ENCODE measurements around the gene ARHGAP8.
"Not testable (repeated sequence)": the region's sequence is repeated elsewhere in the genome, so short reads cannot be mapped to it uniquely, and the experiment has no call there.

Gene ARHGAP8

GRCh38 chr22:44890416-44891292 is 138.3 kb downstream of the ARHGAP8 start:
- DNase-seq = no peak
- in situ Hi-C loops (cut with MboI; ENCODE audit: low pct_unique_long_range_greater_than_20kb, low sequenced_read_pairs) = no loop called here

- in situ Hi-C loops (cut with MboI; ENCODE audit: low pct_unique_long_range_greater_than_20kb, low sequenced_read_pairs) = no loop called here
- DNase-seq = no peak
Observed at GRCh38 chr22:44891293-44891747, 138.9 kb downstream of the ARHGAP8 start.

GRCh38 chr22:44891791-44892190 is 139.4 kb downstream of the ARHGAP8 start:
- in situ Hi-C loops (cut with MboI; ENCODE audit: low pct_unique_long_range_greater_than_20kb, low sequenced_read_pairs) = no loop called here
- no peak for DNase-seq

- in situ Hi-C loops (cut with MboI; ENCODE audit: low pct_unique_long_range_greater_than_20kb, low sequenced_read_pairs) = no loop called here
- DNase-seq = no peak
Observed at GRCh38 chr22:44892243-44892642, 139.9 kb downstream of the ARHGAP8 start.

- in situ Hi-C loops (cut with MboI; ENCODE audit: low pct_unique_long_range_greater_than_20kb, low sequenced_read_pairs) = no loop called here
- no peak for DNase-seq
Observed at GRCh38 chr22:44892803-44893730, 140.7 kb downstream of the ARHGAP8 start.

- DNase-seq = no peak
- in situ Hi-C loops (cut with MboI; ENCODE audit: low pct_unique_long_range_greater_than_20kb, low sequenced_read_pairs) = no loop called here
Observed at GRCh38 chr22:44893731-44894080, 141.3 kb downstream of the ARHGAP8 start.

GRCh38 chr22:44894321-44894720 is 141.9 kb downstream of the ARHGAP8 start:
- in situ Hi-C loops (cut with MboI; ENCODE audit: low pct_unique_long_range_greater_than_20kb, low sequenced_read_pairs) = no loop called here
- no peak for DNase-seq

- in situ Hi-C loops (cut with MboI; ENCODE audit: low pct_unique_long_range_greater_than_20kb, low sequenced_read_pairs) = no loop called here
- no peak for DNase-seq
Observed at GRCh38 chr22:44894782-44895181, 142.4 kb downstream of the ARHGAP8 start.

- DNase-seq = no peak
- in situ Hi-C loops (cut with MboI; ENCODE audit: low pct_unique_long_range_greater_than_20kb, low sequenced_read_pairs) = no loop called here
Observed at GRCh38 chr22:44895296-44896055, 143.1 kb downstream of the ARHGAP8 start.

- no peak for DNase-seq
- in situ Hi-C loops (cut with MboI; ENCODE audit: low pct_unique_long_range_greater_than_20kb, low sequenced_read_pairs) = no loop called here
Observed at GRCh38 chr22:44898236-44898635, 145.9 kb downstream of the ARHGAP8 start.

GRCh38 chr22:44901301-44901700 is 148.9 kb downstream of the ARHGAP8 start:
- in situ Hi-C loops (cut with MboI; ENCODE audit: low pct_unique_long_range_greater_than_20kb, low sequenced_read_pairs) = no loop called here
- DNase-seq = no peak

GRCh38 chr22:44903164-44903563 is 150.8 kb downstream of the ARHGAP8 start:
- DNase-seq; in situ Hi-C loops (cut with MboI; ENCODE audit: low pct_unique_long_range_greater_than_20kb, low sequenced_read_pairs): not testable (repeated sequence)

- DNase-seq; in situ Hi-C loops (cut with MboI; ENCODE audit: low pct_unique_long_range_greater_than_20kb, low sequenced_read_pairs): not testable (repeated sequence)
Observed at GRCh38 chr22:44904492-44905152, 152.2 kb downstream of the ARHGAP8 start.

- in situ Hi-C loops (cut with MboI; ENCODE audit: low pct_unique_long_range_greater_than_20kb, low sequenced_read_pairs) = no loop called here
Observed at GRCh38 chr22:44906248-44906936, 154.0 kb downstream of the ARHGAP8 start.

GRCh38 chr22:44906999-44907644 is 154.7 kb downstream of the ARHGAP8 start:
- no peak for DNase-seq
- in situ Hi-C loops (cut with MboI; ENCODE audit: low pct_unique_long_range_greater_than_20kb, low sequenced_read_pairs) = no loop called here

More at GRCh38 chr22:44906248-44906936, 154.0 kb downstream of the ARHGAP8 start:
- DNase-seq = no peak

- DNase-seq = no peak
- in situ Hi-C loops (cut with MboI; ENCODE audit: low pct_unique_long_range_greater_than_20kb, low sequenced_read_pairs) = no loop called here
Observed at GRCh38 chr22:44907765-44908737, 155.7 kb downstream of the ARHGAP8 start.

GRCh38 chr22:44909241-44909640 is 156.9 kb downstream of the ARHGAP8 start:
- no peak for DNase-seq
- in situ Hi-C loops (cut with MboI; ENCODE audit: low pct_unique_long_range_greater_than_20kb, low sequenced_read_pairs) = no loop called here

All from KBM-7 (cell line).